Nephron progenitor cell (in vitro differentiated cells): Measurements from ENCODE around the gene BTBD2.
A peak's percentile ranks its signal among the peaks of the same experiment; 100 is the strongest.
"Not testable (repeated sequence)": the region's sequence is repeated elsewhere in the genome, so short reads cannot be mapped to it uniquely, and the experiment has no call there.

Source experiments
- DNase-seq: peaks from one replicate; pipeline ENCODE4 v3.0.0; 2021
- H3K27ac Mint-ChIP-seq: 2 replicates; pipeline ENCODE4 v1.8.0; 2021; ENCODE audit warnings: mild to moderate bottlenecking, moderate library complexity, mixed read lengths
- H3K27me3 Mint-ChIP-seq: 2 replicates; pipeline ENCODE4 v1.8.0; 2021; ENCODE audit warnings: mild to moderate bottlenecking, low read depth, mixed read lengths; ENCODE audit not compliant: poor library complexity
- H3K36me3 Mint-ChIP-seq: 2 replicates; pipeline ENCODE4 v1.8.0; 2021; ENCODE audit warnings: low read depth, mixed read lengths
- H3K4me1 Mint-ChIP-seq: 2 replicates; pipeline ENCODE4 v1.8.0; 2021; ENCODE audit warnings: mixed read lengths
- H3K4me3 Mint-ChIP-seq: 2 replicates; pipeline ENCODE4 v1.8.0; 2021; ENCODE audit warnings: mild to moderate bottlenecking, moderate library complexity, mixed read lengths
- H3K9me3 Mint-ChIP-seq: 2 replicates; pipeline ENCODE4 v1.8.0; 2021; ENCODE audit warnings: mild to moderate bottlenecking, moderate library complexity, mixed read lengths
- CTCF ChIP-seq: fragments of 200-600 bp; sonication (generic); IDR thresholded peaks from 2 replicates; pipeline ENCODE4 v1.5.0; 2021; ENCODE audit warnings: antibody characterized with exemption

BTBD2 gene

GRCh38 chr19:2037651-2038255, 22.2 kb upstream of the BTBD2 start:
- H3K36me3 Mint-ChIP-seq: no peaks in the 10 kb centered on the region
- no peak for DNase-seq

DNA sequence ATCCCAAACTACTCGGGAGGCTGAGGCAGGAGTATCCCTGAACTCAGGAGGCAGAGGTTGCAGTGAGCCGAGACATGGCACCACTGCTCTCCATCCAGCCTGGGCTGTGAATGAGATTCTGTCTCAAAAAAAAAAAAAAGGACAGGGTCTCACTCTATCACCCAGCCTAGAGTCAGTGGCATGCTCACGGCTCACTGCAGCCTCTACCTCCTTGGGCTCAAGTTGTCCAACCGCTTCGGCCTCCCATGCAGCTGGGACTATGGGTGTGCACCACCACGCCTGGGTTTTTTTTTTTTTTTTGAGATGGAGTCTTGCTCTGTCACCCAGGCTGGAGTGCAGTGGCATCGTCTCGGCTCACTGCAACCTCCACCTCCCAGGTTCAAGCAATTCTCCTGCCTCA, 20.9 kb upstream of the BTBD2 start:
- no peak for TF ChIP-seq CTCF
- Mint-ChIP-seq H3K36me3 (no peaks in the 10 kb centered on the region), H3K9me3 (peaks cover 7% of the 10 kb centered on the region), H3K4me1 (peaks cover 33% of the 10 kb centered on the region), H3K27me3 (peaks cover 6% of the 10 kb centered on the region), H3K27ac (no peak overlapping the region), H3K4me3 (no peak overlapping the region)
- DNase-seq: no peak

More at GRCh38 chr19:2037651-2038255, 22.2 kb upstream of the BTBD2 start:
- Mint-ChIP-seq H3K4me1 (peaks cover 27% of the 10 kb centered on the region), H3K27ac (peak overlapping the region; percentile 91), H3K9me3 (peaks cover 7% of the 10 kb centered on the region), H3K4me3 (peak overlapping the region; percentile 34), H3K27me3 (peaks cover 3% of the 10 kb centered on the region)
- TF ChIP-seq CTCF: no peak

GRCh38 chr19:2035590-2035991, 20.1 kb upstream of the BTBD2 start:
- H3K4me3 Mint-ChIP-seq: no peak overlapping the region
- no peak for TF ChIP-seq CTCF
- peaks cover 6% of the 10 kb centered on the region for H3K27me3 Mint-ChIP-seq
- H3K4me1 Mint-ChIP-seq: peaks cover 26% of the 10 kb centered on the region
- no peaks in the 10 kb centered on the region for H3K36me3 Mint-ChIP-seq
- H3K27ac Mint-ChIP-seq: no peak overlapping the region
- H3K9me3 Mint-ChIP-seq: peaks cover 7% of the 10 kb centered on the region
- DNase-seq: no peak

DNA sequence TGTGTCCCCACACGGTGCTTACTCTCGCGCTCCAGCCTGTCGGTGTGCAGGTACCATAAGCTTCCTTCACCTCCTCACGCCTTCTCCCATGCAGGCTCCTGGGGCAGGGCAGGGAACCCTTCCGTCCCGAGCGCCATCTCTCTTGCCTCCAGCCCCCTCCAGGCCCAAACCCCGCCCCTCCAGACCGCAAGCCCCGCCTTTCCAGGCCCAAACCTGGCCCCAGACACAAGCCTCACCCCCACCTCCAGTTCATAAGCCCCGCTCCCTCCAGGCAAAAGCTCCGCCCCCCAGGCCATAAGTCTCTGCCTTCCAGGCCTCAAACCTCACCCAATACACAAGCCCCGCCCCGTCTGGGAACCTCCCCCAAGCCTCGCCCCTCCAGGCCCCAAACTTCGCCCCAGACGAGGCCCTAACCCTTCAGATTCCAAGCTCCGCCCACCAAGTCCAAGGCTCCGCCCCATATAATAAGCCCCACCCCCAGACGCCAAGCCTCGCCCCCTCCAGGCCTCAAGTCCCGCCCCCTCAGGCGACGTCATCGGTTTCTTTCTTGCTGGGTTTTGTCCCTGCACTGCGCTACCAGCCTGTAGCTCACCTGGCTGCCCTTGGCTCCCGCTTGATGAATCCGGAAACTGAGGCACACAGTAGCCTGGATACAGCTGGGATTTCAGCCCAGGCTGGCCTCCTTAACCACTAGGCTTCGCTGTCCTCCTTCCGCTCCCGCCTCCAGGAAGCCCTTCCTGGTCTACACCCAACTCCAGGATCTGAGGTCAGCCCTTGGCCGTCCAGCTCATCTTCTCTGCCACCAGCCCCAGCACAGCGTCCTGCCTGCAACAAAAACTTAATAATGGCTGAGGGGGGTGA, 19.4 kb upstream of the BTBD2 start:
- Mint-ChIP-seq H3K36me3 (no peaks in the 10 kb centered on the region), H3K27ac (no peak overlapping the region), H3K4me3 (no peak overlapping the region), H3K4me1 (peaks cover 26% of the 10 kb centered on the region), H3K27me3 (peaks cover 6% of the 10 kb centered on the region), H3K9me3 (peaks cover 11% of the 10 kb centered on the region)
- DNase-seq: peak; percentile 53
- no peak for TF ChIP-seq CTCF

DNA sequence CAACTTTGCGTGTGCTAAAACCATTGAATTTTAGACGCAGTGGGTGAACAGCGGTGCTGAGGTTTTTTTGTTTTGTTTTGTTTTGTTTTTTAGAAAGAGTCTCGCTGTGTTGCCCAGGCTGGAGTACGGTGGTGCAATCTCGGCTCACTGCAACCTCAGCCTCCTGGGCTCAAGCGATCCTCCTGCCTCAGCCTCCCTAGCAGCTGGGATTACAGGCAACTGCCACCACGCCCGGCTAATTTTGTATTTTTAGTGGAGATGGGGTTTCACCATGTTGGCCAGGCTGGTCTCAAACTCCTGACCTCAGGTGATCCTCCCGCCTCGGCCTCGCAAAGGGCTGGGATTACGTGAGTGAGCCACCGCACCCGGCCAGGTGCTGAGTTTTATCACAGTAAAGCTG, 18.7 kb upstream of the BTBD2 start:
- Mint-ChIP-seq H3K9me3 (peaks cover 11% of the 10 kb centered on the region), H3K4me1 (peaks cover 24% of the 10 kb centered on the region)
- H3K36me3 Mint-ChIP-seq, H3K27ac Mint-ChIP-seq, H3K4me3 Mint-ChIP-seq, DNase-seq, H3K27me3 Mint-ChIP-seq: not testable (repeated sequence)

GRCh38 chr19:2033825-2034159, 18.3 kb upstream of the BTBD2 start:
- no peak overlapping the region for H3K4me3 Mint-ChIP-seq
- H3K27me3 Mint-ChIP-seq: peaks cover 6% of the 10 kb centered on the region
- H3K27ac Mint-ChIP-seq: no peak overlapping the region
- H3K9me3 Mint-ChIP-seq: peaks cover 11% of the 10 kb centered on the region
- peak; percentile 4 for DNase-seq
- H3K36me3 Mint-ChIP-seq: no peaks in the 10 kb centered on the region
- TF ChIP-seq CTCF: no peak
- peaks cover 20% of the 10 kb centered on the region for H3K4me1 Mint-ChIP-seq
